GM21619 (cell line): ENCODE data around the gene HOXA10.

ENCODE experiments used
- ATAC-seq: cut with Tn5 transposase; IDR thresholded peaks from one replicate; pipeline ENCODE4 v1.9.1; 2021; ENCODE audit not compliant: unreplicated experiment

The HOXA10 gene

DNA sequence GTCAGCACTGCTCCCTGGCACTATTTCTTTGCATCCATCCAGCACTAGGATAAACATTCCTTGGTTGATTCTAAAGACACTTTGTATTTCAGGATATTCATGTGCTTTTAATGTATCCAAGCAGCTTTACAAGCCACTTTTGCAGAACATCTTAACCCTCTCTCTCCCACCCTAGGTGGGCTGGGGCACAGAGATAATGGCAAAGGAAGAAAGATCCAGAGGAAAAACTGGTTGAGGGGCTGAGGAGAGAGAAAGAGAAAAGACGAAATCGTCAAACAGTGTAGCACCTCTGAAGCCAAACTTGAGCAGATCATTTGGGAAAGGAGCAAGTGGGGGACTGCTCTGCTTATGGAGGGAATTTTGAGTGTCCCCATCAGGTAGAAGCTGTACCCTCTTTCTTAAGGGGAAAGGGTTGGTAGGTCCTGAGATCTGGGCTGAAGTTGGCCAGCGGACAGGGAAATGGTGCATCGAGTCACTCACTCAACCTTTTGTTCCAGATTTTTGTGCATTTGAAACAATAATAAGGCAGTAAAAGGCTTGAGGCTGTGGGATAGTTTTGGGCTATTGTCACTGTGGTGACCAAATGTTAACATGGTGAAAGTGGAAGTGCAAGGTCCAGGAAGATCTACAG is 30.0 kb upstream of the HOXA10 start:
- ATAC-seq: no peak

DNA sequence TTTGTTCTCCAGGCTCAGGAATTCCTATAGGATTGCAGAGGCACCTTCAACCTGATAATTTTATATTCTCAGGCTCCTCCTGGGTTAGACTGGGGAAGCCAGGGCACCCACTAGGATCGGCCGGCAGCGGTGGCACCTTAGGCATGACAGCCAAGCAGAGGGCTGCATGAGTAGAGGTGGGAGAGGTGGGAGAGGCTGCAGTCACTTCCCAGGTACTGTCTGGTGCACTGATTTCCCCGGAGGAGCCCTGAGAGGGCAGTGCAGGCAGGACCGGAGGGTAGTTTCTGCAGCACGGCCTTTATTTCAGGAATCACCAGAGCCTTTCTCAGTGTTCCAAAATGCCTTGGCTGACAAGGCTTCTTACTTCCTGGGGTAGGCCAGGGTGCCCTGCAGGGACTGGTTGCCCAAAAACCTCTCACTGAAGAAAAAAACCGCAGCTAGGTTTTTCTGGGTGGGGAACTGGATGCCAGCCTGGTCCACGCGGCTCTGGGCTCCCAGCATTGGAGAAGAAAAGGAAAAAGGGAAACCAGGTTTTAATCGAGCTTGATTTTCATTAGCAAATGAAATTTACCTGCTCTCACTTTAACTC is 29.3 kb upstream of the HOXA10 start:
- ATAC-seq: no peak

DNA sequence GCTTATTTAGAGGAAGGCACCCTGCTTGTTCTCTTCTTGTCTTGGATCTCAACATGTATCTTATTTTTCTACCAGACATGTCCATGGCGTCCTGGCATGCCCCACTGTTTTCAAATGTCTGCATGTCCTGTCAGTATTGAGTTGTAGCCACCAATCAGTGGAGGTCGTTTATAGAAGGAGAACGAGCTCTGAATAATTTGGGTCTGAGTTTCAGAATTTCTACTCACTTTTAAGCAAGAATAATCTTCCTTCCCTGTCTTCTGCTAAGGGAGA is 28.7 kb upstream of the HOXA10 start:
- ATAC-seq: no peak

DNA sequence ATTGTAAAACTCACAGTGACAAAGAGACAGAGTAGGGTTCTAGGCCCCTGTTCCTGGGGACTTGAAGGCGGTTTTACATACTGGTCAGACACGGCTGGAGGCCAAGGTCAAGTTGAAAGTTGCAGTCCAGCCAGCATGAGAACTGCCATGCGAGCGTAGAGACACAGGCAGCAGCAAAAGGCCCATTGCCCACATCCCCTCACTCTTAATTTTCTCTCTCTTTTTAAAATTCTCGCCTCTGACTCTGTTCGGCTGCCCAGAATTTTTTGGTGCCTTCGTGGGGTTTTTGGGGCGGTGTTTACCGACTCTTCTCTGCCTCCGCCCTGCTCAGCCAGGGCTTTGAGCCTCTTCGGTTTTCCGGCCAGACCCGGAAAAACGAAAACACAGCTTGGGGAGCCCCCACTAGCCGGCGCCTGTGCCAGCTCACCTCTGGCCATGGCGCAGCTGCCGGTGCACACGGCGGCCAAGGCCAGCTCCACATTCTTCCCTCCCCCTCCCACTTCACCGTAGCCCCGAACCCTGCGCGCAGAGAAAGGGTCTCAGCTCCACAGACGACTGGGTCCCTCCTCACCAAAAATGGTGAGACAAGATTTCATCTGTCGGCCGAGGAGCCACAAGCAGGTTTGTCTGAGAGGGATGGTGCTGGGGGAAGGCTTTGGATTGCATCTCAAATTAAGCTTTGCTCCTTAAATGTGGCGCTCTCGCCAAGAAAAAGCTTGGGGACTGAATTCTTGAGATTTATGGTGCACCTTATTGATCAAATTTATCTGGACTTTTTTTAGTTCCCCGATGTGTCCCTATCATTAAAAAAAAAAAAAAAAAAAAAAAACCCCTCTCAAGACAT is 28.1 kb upstream of the HOXA10 start:
- no peak for ATAC-seq

DNA sequence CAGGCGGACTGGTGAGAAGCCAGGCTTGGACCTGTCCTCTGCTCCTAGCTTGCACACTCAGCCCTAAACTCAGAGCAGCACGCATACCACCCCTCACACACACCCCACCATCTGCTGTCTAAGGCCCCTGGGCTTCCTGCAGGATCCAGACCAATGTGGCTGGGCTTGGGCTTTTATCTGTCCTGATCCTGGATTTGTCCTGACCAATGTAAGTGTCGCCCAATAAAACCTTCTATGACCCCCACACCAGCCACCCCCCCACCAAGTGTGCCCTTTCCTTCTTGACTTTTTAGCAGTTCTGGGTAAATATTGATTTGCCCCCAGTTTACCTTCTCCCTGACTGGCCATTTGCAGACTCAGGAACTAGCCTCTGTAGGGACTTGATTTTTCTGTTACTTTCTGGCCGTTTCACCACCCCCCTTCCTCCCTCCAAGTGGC is 27.5 kb upstream of the HOXA10 start:
- no peak for ATAC-seq

DNA sequence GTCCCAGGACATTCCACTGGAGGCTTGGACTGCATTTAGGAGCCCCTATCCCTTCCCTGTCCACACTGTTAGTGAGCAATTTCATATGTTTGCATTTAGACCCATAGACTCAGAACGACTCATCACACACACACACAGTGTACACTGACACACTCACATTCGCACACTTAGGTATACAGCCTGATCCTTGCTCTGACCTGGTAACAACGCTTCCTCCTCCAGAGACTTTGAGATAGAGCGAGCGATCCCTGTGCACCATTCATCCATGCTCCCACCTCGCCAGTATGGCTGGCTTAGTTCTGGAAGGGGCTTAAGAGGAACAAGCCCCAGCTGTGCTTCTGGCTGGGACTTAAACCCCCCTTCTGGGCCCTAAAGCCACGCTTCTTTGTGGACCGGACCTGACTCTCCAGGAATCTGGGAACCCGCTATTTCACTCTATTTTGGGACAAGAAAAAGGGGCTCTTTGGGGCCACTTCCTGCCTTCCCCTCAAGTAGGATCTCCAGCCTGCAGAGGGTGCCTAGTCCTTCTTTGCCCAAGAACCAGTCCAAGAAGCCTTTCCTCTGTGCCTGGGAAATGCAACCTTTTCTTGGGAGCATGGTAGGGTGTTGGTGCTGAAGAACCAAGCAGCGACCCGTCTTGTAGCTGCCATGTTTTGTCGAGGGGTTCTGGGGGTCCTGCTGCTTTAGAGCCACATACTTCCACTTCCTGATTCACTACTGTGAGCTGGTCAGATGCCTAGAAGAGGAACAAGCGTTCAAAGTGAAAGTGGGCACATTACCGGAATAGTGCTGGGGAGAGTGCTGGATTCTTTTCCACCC is 26.9 kb upstream of the HOXA10 start:
- ATAC-seq: no peak

DNA sequence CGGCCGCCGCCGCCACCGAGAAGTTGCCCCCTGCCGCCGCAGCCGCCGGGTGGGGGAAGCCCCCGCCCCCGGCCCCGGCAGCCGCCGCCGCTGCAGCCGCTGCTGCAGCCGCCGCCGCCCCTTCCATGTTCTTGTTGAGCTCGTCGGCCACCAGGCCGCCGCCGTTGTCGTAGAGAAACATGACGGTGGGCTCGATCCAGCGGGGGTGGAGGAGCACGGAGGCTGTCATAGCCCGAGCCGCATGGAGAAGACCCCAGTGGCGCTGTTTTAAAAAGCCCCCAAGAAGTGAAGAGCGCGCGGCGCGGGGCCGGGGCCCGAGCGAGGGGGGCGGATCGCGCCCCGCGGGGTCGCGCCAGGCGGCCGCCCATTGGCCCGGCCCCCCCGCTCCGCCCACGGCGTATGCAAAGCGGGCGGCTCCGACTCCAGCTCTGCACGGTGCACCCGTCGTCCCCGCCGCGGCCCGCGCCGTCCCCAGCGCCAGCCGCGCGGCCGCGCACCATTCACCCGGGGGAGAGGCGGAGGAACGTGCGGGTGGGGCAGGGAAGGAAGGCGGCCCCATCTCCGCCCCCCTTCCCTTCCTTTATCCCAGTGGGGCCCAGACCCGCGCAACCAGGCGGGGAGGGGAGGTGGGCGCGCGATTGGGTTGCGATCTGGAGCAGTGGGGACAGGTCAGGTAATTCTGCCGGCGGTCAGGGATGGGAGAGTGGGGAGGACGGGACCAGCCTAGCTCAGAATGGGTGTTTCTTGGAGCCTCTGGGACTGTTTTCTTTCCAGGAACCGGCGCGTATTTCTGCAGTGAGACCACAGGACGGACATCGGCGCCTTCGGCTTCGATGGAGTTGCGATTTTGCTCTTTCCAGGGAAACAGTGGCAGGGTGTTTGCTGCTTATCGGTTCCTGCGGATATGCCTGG is 26.0 kb upstream of the HOXA10 start, which contains the start of gene HOXA13:
Gene HOXA13, minus strand, starts transcription at position 243 of the 912 bp plus-strand sequence. Its CDS starts 14 bp downstream, at position 229.
- ATAC-seq: no peak

DNA sequence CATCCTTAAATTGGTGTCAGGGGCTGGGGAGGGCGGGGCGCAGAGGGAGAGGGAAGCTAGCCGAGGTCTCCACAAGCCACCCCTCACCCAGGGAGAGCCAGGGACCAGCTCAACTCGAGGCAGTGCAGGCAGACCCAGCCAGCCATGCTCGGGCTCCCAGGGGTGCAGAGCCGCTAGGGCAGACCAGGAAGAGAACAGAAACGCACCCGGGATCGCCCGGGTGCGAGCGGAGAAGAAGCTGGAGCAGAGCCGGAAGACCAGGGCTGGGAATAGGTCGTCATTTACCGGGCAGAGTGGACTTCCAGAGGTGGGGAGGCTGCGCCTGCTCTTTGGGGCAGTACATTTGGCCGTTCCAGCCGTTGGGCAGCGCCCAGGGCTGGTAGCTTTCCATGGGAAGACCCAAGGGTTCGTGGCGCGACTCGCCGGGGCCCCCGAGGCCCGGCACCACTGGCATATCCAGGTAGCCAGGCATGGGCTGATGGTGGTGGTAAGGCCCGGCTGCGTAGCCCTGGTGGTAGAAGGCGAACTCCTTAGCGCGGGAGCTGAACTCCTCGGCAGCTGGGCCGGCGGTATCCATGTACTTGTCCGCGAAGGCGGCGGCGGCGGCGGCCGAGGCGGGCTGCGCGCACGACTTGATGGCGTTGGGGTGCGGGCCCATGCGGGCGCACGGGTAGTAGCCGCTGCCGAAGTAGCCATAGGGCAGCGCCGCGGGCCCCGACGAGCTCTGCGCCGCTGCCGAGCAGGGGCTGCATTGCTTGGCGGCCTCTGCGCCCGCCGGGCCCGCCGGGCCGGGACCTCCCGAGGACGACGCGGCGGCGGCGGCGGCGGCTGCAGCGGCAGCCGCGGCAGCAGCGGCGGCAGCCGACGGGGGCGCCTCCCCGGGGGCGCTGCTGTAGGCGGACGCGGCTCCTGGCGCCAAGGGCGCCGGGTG is 25.0 kb upstream of the HOXA10 start:
- ATAC-seq: no peak

DNA sequence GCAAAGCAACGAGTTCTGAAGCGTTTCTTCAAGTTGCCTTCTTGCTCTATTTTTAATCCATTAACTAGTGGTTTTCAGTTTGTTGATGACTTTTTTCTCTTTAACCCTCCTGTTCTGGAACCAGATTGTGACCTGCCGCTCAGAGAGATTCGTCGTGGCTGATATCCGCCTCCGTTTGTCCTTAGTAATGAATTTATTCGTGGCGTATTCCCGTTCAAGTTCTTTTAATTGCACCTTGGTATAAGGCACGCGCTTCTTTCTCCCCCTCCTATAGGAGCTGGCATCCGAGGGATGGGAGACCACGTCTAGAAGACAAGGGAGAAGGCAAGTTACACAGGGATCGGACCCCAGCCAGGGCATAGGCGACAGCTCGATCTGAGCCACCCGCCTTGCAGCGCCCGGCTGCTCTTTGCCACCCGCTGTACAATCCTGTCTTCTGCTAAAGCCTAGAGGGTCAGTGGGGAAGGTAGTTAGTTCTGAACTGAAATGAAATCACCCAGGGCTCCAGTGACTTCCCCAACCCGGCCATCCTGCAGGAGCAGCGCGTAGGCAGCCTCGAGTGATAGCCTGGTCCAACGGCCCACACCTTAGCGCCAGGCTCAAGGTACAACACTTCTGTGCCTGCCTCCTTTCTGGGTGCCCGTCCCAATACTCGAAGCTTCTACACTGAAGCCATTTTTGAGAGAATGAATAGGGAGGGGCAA is 24.2 kb upstream of the HOXA10 start:
- ATAC-seq: no peak

DNA sequence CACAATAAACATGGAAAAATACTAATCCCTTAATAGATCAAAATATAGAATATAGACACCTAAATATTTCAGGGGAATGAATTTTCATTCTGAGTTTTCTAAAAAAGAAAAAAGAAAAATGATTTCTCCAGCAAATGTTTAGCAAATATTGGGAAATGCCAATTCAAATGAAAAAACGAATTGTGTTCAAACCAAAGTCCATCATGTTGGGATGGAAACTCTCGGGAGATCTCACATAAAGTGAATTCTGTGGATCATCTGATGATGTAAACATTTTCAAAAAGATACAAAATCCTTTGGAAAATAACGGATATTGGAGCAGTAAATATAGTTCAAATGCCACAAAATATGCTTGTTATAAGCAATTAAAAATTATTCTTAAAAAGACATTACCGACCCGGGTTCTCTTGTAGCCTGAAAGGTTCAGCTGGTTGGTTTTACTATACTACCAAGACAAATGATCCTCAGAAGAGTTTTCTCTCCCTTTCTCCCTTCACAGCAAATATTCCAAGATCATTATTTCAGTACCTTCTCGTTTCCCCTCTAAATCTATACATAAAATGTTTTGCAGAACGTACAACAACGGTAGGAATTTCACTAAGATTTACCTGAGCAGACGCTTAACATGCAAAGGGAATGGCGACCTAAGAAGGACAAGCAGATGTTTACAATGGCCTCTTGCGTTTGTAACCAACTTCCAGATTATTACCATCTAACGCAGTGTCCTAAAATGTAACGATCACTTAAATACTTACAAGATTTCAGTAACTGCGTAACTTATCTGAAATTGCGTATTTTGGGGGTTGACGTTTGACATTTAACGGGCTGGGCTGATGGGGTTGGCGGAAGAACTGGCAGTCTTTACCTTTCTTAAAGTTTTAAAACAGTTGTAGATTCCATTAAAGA is 23.3 kb upstream of the HOXA10 start:
- ATAC-seq: no peak

DNA sequence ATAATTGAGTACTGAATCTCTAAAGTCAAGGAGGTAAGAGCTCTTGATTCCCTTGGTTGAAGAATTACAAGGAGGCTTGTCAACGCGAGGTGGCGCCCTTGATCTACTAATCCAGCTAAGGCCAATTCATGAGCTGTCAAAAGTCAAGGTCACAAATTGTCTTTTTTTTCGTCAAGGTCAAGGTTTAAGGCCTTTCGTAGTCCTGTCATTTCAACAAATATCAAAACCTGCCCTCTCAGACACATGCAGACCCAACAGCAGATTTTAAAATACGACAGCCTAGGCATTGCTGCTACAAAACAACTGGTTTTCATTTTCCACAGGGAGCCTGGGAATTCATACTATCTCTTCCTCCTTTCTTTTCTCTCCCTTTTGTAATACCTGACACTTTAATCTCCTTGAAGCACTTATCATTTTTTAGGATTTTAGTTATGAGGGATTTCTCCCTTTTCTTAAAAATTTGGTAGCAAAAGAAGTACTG is 22.2 kb upstream of the HOXA10 start:
- no peak for ATAC-seq

DNA sequence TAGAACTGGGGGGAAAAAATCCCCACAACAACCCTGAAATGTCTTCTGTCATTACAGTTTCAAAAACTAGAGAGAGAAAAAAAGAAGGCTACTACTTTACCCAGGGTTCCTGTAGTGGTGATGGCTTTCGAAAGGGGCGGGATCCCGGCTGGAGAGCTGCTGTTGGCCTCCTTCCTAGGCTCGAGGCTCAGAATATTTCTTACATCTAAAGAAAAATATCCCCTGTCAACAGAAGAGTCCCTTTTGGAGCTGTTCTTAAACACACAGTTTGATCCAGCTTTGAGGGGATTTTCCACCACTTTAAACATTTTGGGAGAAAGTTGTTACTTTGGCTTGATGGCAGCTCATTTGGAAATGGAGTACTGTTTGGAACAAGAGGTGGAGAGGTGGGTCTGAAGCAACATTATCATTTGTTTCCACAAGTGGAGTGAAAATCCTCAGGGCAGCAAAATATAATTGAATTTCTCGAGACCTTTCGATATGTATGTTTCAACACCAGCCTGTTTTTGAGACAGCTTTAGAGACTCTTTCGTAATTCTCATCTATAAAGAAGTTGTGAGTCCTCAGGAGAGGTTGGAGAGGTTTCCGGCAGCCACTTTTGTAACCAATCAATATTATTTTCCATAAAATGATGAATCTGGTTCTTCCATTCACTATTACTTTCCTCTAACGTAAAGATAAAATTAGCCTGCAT is 20.7 kb upstream of the HOXA10 start:
- ATAC-seq: no peak

DNA sequence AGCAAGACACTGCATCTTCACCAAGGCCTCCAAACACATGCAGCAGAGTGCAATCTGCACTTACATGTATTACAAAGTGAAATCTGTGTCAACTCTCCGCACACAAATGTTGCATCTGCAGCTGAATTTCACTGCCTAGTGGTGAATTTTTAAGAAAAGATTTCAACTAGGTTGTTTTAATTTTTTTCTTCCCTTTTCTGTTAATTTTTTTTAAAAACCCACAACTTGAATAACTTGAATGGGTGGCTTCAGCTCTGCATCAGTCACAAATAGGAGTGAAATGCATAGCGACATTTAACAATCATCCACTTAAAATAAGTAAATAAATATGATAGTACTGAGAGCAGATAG is 19.9 kb upstream of the HOXA10 start:
- ATAC-seq: no peak

DNA sequence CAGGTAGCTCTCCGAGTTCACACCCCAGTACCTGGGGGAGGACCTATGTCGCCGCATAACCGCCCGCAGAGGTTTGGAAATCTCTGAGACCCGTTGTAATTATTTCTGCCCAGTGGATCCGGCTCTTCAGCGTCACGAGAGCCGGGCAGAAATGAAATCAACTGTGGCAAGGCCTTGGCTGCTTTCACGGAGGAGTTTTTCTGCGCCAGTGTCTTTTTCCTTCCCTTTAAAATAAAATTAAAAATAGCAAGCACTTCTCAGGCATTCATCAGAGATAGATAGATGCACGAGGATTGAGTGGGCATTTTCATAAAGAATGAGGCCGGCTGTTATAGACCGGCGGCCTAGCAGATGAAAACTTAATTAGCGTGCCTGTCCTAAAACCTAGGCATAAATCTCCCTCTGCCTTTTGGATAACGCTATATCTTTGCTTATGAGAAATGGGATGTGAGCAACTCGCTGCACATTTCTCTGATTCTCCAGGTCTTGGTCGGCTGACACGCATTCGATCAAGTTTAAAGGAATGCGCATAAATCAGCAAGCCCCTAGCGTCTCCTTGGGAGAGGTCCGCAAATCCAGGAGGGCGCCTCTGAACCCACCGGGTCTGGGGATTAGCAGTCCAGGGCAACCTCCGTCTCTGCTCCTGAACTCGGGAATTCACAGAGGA is 19.3 kb upstream of the HOXA10 start:
- no peak for ATAC-seq

DNA sequence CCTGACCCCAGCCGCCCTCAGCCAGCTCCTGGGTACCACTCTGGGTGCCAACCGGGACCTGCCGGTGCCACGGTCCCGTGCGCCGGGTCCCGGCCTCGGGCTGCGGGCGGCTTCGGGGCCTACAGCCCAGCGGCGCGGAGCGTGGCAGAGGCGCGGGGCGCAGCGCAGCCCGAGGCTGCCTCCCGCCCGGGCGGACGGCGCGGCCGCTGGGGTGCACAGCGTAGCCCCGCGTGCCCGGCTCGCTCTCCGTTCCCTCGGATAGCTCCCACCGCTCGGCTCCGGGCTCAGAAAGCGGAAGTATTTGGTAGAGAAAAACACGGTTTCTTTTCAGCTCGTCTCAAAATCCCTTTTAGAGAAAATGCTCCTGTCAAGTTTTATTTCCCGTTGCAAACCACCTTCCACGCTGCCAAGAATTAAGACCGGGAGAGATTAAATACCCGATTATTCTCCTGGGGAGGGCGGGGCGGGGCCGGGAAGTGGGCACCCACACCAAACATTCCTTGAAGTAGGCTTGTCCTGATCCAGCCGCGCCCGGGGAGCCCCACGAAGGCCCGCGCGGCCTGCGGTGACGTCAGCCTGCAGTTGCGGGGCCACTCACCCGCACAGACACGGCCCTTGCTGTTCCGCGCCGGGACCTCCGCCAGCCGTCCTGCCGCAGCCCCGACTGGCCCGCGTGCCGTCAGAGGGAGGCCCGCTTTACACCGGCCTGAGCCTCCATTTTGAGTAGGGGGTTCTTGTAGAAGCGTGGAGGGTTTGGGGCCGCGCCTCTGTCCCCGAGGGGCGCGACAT is 18.6 kb upstream of the HOXA10 start:
- ATAC-seq: no peak
